Peyer's patch (tissue), 4 donors: ENCODE results near the gene GASK1A.

Experiments
- CTCF ChIP-seq, 6 experiments: fragments of 450-650 bp in 4 of 6; fragments of 200-600 bp in 2 of 6; sonication (generic) in 1 of 6; IDR thresholded peaks; one replicate each; pipeline ENCODE4 v1.5.1; 2017 to 2019; ENCODE audit warnings: antibody characterized with exemption in 6 of 6, mild to moderate bottlenecking in 3 of 6, moderate library complexity in 1 of 6
- POLR2A ChIP-seq, 2 donors: fragments of 450-650 bp; IDR thresholded peaks; one replicate each; pipeline ENCODE4 v1.5.1; 2017; ENCODE audit warnings: antibody characterized with exemption in 2 of 2, mild to moderate bottlenecking in 2 of 2, moderate library complexity in 2 of 2

GRCh38 chr3:43104039-43104438 lies 124.9 kb downstream of the GASK1A start:
- TF ChIP-seq POLR2A (IDR thresholded peaks at IDR 0.05) = no peak
- TF ChIP-seq CTCF (IDR thresholded peaks at IDR 0.05) = no peak
